Measurements from ENCODE around the gene GNB1L. TPM values are rescaled to one million over a fixed set of nuclear protein-coding genes. Genes with fewer than 3 reads are reported as not detected.

Gene GNB1L
- total and polyA plus RNA-seq, 9 of the 15 experiments (the other 6 are each of a cell fraction or from before 2014, with no cell fraction given), result 0.56 to 50.5 (median 10.2) TPM

DNA sequence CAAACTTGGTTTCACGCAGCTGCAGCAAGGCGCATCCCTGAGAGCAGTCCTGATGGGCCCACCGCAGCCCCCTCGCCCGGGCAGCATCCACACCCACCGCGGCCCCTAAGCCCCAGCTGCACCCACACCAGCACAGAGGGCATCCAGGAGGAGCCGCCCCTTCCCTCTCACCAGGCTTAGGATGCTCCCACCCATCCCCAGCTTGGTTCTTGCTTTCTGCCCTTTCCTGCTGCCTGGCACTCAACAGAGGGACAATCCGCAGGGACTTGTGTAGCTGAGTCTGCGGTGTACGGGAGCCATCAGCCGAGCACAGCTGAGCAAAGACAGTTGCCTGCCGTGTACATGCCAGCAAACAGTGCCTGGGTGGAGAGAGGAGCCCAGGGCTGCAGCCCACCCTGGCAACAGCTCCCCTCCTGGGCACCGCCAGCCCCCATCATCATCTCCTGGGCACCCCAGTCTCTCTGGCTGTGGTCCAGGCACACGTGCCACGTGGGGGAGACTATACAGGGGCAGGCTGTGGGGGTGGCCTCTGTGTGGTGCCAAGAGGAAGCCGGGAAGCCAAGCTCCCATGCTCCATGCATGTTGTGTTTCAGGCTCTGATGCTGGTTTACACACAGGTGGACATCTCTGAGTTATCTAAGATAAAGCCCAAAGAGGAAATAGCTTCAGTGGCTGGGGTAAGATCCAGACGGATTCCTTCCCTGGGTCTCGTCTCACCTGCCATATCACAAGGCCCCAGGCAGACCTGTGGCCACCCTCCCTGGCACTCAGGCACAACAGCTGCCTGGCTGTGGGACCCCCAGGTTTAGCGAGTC lies 36.0 kb upstream of the GNB1L start:
- no TSS peak for BruUV-seq (replicated peaks)
- Histone ChIP-seq H3K4me2 (ENCODE audit: insufficient read depth, low read length) (peak overlapping the region; percentile 49), H2AFZ (ENCODE audit: low read depth, low read length) (no peak overlapping the region), H3K36me3 (ENCODE audit: control insufficient read depth, insufficient read depth, low read length) (peaks cover 13% of the 10 kb centered on the region; the same call in 1 of the 3 replicates), H3K4me3 (no peak overlapping the region), H3K79me2 (ENCODE audit: control insufficient read depth, insufficient read depth, low read length) (no peaks in the 10 kb centered on the region), H3K4me1 (replicated peaks in 1 of 2; ENCODE audit: control insufficient read depth in 2 of 2, insufficient read depth in 2 of 2, low read length in 2 of 2) (peaks cover 24 to 68% of the 10 kb centered on the region in 2 experiments), H3K27ac (ENCODE audit: extremely low read depth, low read depth, low read length) (peak overlapping the region; percentile 1; the same call in 1 of the 3 replicates), H3K27me3 (ENCODE audit: control insufficient read depth in 2 of 2, insufficient read depth in 2 of 2, low read length in 2 of 2) (no peaks in the 10 kb centered on the region), H3K9me3 (replicated peaks; ENCODE audit: control insufficient read depth, insufficient read depth, low read depth, low read length) (no peaks in the 10 kb centered on the region), H3K9me1 (ENCODE audit: control insufficient read depth, insufficient read depth, low read length) (peaks cover 12% of the 10 kb centered on the region), H4K20me1 (replicated peaks; ENCODE audit: control insufficient read depth, insufficient read depth, low read length) (peaks cover 31% of the 10 kb centered on the region), H3K9ac (ENCODE audit: insufficient read depth in 1 of 2, low read depth in 2 of 2, low read length in 2 of 2) (peak overlapping the region; percentile 1 to 77; a peak in 3 of 4 replicates)
- ATAC-seq, result no peak; the same call in 2 of the 3 replicates
- WGBS (ENCODE audit: insufficient coverage, low coverage, missing lambda C conversion rate), result 68% methylated on average over 20 of the region's 20 CpGs
- ChIA-PET POLR2A (interaction anchor here (0.6 to 11.1 kb wide), 18 partner anchors 10 to 1979 kb away, joined by 3 to 141 read pairs (median 4); no protein-coding TSS in a partner anchor), CTCF (ENCODE audit: low intra/inter-chr PET ratio) (no interaction called here)
- DNase-seq (ENCODE audit: extremely low read depth in 1 of 4, low spot score in 3 of 4), result no peak
- in situ Hi-C loops (cut with MboI) (no loop called here), intact Hi-C loops (cut with micrococcal nuclease) (loop anchor here (5.0 kb wide), 2 partner anchors 133 to 158 kb away; no protein-coding TSS in a partner anchor)
- no peak for FAIRE-seq
- TF ChIP-seq HLTF (IDR thresholded peaks at IDR 0.05) (0 out of 2 replicates have a peak, but pooled peaks have one; percentile 55), HMGXB4 (CRISPR knock-in tag; IDR thresholded peaks at IDR 0.05) (0 out of 2 replicates have a peak, but pooled peaks have one; percentile 8), MYC (IDR thresholded peaks at IDR 0.05; ENCODE audit: low read depth, low read length) (no peak), MYC (CRISPR knock-in tag; IDR thresholded peaks at IDR 0.05; ENCODE audit: borderline replicate concordance, low read depth) (0 out of 2 replicates have a peak, but pooled peaks have one; percentile 31), NFIC (IDR thresholded peaks at IDR 0.05) (peak; percentile 72), BHLHE40 (IDR thresholded peaks at IDR 0.05; ENCODE audit: low read length) (peak; percentile 46), POLR2G (IDR thresholded peaks at IDR 0.05; ENCODE audit: low read depth, low read length) (peak; percentile 71), SRSF3 (IDR thresholded peaks at IDR 0.05; ENCODE audit: insufficient read depth, low read length) (0 out of 2 replicates have a peak, but pooled peaks have one; percentile 23)
- TF ChIP-seq, protein P1, sequence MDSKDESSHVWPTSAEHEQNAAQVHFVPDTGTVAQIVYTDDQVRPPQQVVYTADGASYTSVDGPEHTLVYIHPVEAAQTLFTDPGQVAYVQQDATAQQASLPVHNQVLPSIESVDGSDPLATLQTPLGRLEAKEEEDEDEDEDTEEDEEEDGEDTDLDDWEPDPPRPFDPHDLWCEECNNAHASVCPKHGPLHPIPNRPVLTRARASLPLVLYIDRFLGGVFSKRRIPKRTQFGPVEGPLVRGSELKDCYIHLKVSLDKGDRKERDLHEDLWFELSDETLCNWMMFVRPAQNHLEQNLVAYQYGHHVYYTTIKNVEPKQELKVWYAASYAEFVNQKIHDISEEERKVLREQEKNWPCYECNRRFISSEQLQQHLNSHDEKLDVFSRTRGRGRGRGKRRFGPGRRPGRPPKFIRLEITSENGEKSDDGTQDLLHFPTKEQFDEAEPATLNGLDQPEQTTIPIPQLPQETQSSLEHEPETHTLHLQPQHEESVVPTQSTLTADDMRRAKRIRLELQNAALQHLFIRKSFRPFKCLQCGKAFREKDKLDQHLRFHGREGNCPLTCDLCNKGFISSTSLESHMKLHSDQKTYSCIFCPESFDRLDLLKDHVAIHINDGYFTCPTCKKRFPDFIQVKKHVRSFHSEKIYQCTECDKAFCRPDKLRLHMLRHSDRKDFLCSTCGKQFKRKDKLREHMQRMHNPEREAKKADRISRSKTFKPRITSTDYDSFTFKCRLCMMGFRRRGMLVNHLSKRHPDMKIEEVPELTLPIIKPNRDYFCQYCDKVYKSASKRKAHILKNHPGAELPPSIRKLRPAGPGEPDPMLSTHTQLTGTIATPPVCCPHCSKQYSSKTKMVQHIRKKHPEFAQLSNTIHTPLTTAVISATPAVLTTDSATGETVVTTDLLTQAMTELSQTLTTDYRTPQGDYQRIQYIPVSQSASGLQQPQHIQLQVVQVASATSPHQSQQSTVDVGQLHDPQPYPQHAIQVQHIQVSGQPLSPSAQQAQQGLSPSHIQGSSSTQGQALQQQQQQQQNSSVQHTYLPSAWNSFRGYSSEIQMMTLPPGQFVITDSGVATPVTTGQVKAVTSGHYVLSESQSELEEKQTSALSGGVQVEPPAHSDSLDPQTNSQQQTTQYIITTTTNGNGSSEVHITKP (IDR thresholded peaks at IDR 0.05; ENCODE audit: partially characterized antibody), result peak; percentile 20
- TF ChIP-seq, protein P2, sequence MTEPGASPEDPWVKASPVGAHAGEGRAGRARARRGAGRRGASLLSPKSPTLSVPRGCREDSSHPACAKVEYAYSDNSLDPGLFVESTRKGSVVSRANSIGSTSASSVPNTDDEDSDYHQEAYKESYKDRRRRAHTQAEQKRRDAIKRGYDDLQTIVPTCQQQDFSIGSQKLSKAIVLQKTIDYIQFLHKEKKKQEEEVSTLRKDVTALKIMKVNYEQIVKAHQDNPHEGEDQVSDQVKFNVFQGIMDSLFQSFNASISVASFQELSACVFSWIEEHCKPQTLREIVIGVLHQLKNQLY (CRISPR knock-in tag; conservative IDR thresholded peaks at IDR 0.05), result peak in 1 of 2 experiments; percentile 27; a peak in 2 of 4 replicates
- TF ChIP-seq, protein P3, sequence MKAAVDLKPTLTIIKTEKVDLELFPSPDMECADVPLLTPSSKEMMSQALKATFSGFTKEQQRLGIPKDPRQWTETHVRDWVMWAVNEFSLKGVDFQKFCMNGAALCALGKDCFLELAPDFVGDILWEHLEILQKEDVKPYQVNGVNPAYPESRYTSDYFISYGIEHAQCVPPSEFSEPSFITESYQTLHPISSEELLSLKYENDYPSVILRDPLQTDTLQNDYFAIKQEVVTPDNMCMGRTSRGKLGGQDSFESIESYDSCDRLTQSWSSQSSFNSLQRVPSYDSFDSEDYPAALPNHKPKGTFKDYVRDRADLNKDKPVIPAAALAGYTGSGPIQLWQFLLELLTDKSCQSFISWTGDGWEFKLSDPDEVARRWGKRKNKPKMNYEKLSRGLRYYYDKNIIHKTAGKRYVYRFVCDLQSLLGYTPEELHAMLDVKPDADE (conservative IDR thresholded peaks at IDR 0.05; ENCODE audit: control insufficient read depth, low read depth, low read length), result peak; percentile 43; the same call in 1 of the 2 replicates
